AG04450 (cell line): ENCODE results near the gene NFKBIE. TPM values are rescaled to one million over a fixed set of nuclear protein-coding genes. Genes with fewer than 3 reads are reported as not detected.

Source experiments
- CTCF ChIA-PET: fragments of 300-600, 350-600 bp; formaldehyde crosslinking; extraction: SDS; loops from one replicate; lab custom pipeline; 2022; ENCODE audit warnings: antibody characterized with exemption, inconsistent platforms; lab: Charles Lee
- POLR2A ChIA-PET: fragments of 350-600 bp; formaldehyde crosslinking; extraction: SDS; loops from one replicate; lab custom pipeline; 2021; ENCODE audit warnings: antibody characterized with exemption, inconsistent platforms; lab: Yijun Ruan, JAX
- DNase-seq: peaks from one replicate; pipeline ENCODE4 v3.0.0-alpha.2; 2011; ENCODE audit warnings: low read depth, low spot score
- H3K27ac ChIP-seq: one replicate; pipeline ENCODE4 v1.5.1; 2012; ENCODE audit warnings: low read depth, low read length, control low read depth
- H3K27me3 ChIP-seq: one replicate; pipeline ENCODE4 v1.6.0; 2012; ENCODE audit warnings: low read length; ENCODE audit not compliant: control insufficient read depth, insufficient read depth
- H3K4me3 ChIP-seq: 2 replicates; pipeline ENCODE4 v1.5.1; 2011; ENCODE audit warnings: mild to moderate bottlenecking, low read depth, low read length, control low read depth
- H3K9me3 ChIP-seq: 2 replicates; pipeline ENCODE4 v1.5.1; 2012; ENCODE audit warnings: low read length; ENCODE audit not compliant: control insufficient read depth, insufficient read depth
- CTCF ChIP-seq: IDR thresholded peaks from 2 replicates; pipeline ENCODE4 v1.5.1; 2011; ENCODE audit warnings: low read depth, low read length, control low read depth, inconsistent platforms
- polyA plus RNA-seq: library from polyadenylated mRNA; depleted of rRNA; stranded (reverse); fragments of >200 nt; gene quantifications from 2 replicates; pipeline ENCODE4 v1.2.3, GENCODE V29; 2011

NFKBIE gene
- polyA plus RNA-seq, 1 experiment, result 13.7 TPM

- POLR2A ChIA-PET, result interaction anchor here (1.5 kb wide), 1 partner anchor 17 kb away, joined by 8 read pairs; the partner anchor contains the start of gene HSP90AB1
- H3K4me3 ChIP-seq, result peak overlapping the region; percentile 86
- peaks cover 7% of the 10 kb centered on the region for H3K27me3 ChIP-seq
- CTCF ChIA-PET, result interaction anchor here (1.2 kb wide), 1 partner anchor 49 kb away, joined by 4 read pairs; the partner anchor contains the start of gene AARS2
- H3K27ac ChIP-seq, result peak overlapping the region; percentile 39
- DNase-seq, result no peak
- TF ChIP-seq CTCF, result no peak
- no peaks in the 10 kb centered on the region; the same call in 1 of the 2 replicates for H3K9me3 ChIP-seq
Observed at GRCh38 chr6:44263354-44264100, 1.8 kb downstream of the NFKBIE start.

DNA sequence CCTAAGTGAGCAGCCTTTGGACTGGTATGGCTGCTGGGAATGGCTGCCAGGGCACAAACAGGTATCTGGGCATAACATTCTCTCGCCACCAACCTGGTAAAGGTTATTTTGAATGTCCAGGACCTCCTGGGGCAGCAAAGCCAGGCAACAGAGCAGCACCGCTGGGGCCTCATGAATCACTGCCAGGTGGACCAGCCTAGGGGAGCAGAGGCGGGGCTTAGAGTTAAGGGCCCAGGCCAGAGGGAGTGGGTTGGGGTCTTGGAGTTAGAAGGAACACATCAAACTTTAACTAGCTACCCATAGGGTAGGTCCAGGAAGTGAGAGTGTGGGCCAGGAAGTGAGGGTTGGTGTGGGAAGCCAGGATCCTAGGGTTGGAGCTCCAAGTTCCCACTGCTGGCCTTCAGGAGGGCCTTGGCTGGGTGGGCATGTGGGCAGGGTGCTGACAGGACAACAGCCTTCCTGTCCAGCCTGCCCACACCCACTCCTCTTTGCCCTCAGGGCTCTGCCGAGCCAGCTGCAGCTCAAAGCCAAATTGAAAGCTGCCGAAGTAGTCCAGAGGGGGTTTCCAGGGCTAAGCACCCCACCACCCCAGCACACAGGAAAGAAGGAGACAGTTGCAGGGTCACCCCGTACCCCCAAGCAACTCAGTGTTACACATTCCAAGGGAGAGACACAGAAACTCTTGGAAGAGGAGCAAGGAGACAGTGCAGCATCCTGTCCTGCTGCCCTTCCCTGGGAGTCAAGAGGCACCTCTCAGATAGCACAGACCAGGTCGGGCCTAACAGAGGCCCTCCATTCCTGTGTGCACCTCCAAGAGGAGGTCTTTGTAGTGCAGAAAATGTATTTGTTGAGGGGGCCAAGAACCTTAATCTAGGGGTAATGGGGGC lies 2.6 kb downstream of the NFKBIE start:
- Histone ChIP-seq H3K4me3 (peak overlapping the region; percentile 86), H3K9me3 (no peaks in the 10 kb centered on the region; the same call in 1 of the 2 replicates), H3K27me3 (peaks cover 2% of the 10 kb centered on the region), H3K27ac (peak overlapping the region; percentile 39)
- ChIA-PET POLR2A (interaction anchor here (0.8 kb wide), 1 partner anchor 16 kb away, joined by 3 read pairs; the partner anchor contains the start of gene HSP90AB1), CTCF (interaction anchor here (1.2 to 1.6 kb wide), 2 partner anchors 28 to 50 kb away, joined by 4 to 6 read pairs; partner anchors contain the start of gene AARS2)
- TF ChIP-seq CTCF, result no peak
- DNase-seq, result no peak

- no peak for DNase-seq
- ChIA-PET CTCF (interaction anchor here (0.6 to 1.6 kb wide), 2 partner anchors 27 to 51 kb away, joined by 3 to 6 read pairs; partner anchors contain the start of gene AARS2), POLR2A (no interaction called here)
- Histone ChIP-seq H3K9me3 (no peaks in the 10 kb centered on the region; the same call in 1 of the 2 replicates), H3K27me3 (no peaks in the 10 kb centered on the region), H3K27ac (no peak overlapping the region), H3K4me3 (no peak overlapping the region)
- no peak for TF ChIP-seq CTCF
Observed at GRCh38 chr6:44261581-44261980, 3.8 kb downstream of the NFKBIE start.

DNA sequence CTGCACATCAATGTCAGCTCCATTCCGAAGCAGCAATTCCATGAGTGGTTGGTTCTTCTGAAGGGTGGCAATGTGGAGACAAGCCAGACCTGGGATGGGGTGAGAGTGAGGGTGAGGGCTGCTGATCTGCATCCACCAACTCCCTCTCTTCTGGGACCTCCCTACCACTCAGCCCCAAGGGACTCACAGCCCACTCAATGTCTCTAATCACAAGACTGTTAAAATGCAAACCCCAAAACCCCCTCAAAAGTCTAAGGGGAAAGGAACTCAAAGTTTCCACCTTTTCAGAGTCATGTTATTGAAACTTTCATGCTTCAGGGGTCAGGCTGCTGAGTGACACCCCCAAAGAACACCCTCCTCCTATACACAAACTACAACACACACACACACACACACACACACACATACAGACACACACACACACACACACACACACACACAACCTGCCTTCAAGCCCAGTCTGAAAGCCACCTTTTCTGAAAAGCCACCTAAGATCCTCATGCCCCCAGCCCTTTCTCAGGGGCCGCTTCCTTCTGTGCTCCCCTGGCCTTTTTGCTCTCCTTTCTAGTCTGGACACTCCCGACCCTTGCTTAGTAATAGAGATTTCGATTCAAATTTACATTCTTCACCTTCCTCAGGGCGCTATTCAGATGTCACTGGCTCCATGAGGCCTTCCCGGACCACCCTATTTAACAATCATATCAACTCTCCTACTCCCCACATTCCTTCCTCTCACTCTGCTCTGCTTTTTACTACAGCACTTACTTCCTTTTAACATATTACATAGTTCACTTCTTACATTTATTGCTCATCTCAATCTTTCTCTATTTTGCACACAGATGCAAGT lies 4.7 kb downstream of the NFKBIE start:
- ChIA-PET POLR2A (no interaction called here), CTCF (no interaction called here)
- Histone ChIP-seq H3K9me3 (no peaks in the 10 kb centered on the region; the same call in 1 of the 2 replicates), H3K4me3 (no peak overlapping the region), H3K27ac (no peak overlapping the region), H3K27me3 (no peaks in the 10 kb centered on the region)
- no peak for TF ChIP-seq CTCF
- DNase-seq, result no peak
